A673 (cell line): ENCODE measurements around the gene C11orf87. TPM values are rescaled to one million over a fixed set of nuclear protein-coding genes. Genes with fewer than 3 reads are reported as not detected.

ENCODE experiments used
- BruUV-seq: library from RNA; stranded (reverse); fragments of 400-500 nt; replicated peaks from 2 replicates; lab custom pipeline; 2021; lab: Mats Ljungman, UMichigan
- CTCF ChIA-PET: fragments of 300-600 bp; sonication (Branson Sonifier 250); formaldehyde crosslinking; loops from one replicate; lab custom pipeline; 2022; ENCODE audit warnings: antibody characterized with exemption; lab: Charles Lee
- POLR2A ChIA-PET: fragments of 300-600 bp; sonication (Branson Sonifier 250); formaldehyde crosslinking; loops from one replicate; lab custom pipeline; 2022; ENCODE audit warnings: antibody characterized with exemption; ENCODE audit not compliant: low non-redundant PET; lab: Charles Lee
- DNase-seq: peaks from one replicate; pipeline ENCODE4 v3.0.0-alpha.2; 2015; ENCODE audit warnings: low spot score
- H3K27ac ChIP-seq: fragments of 200-600 bp; sonication (generic); 2 replicates; pipeline ENCODE4 v1.5.1; 2016; ENCODE audit warnings: mixed run types, low read depth, mild to moderate bottlenecking, mixed read lengths, antibody characterized with exemption, low read length; ENCODE audit not compliant: poor library complexity, severe bottlenecking
- H3K27me3 ChIP-seq: fragments of 200-600 bp; sonication (generic); replicated peaks from 2 replicates; pipeline ENCODE4 v1.6.1; 2017; ENCODE audit warnings: mixed run types, low read depth, mild to moderate bottlenecking, mixed read lengths, antibody characterized with exemption, low read length; ENCODE audit not compliant: insufficient read depth, poor library complexity
- H3K36me3 ChIP-seq: fragments of 200-600 bp; sonication (generic); 2 replicates; pipeline ENCODE4 v1.6.1; 2016; ENCODE audit warnings: mixed run types, mild to moderate bottlenecking, mixed read lengths, antibody characterized with exemption, low read length; ENCODE audit not compliant: insufficient read depth, poor library complexity, severe bottlenecking
- H3K4me1 ChIP-seq: fragments of 200-600 bp; sonication (generic); 2 replicates; pipeline ENCODE4 v1.6.1; 2017; ENCODE audit warnings: mixed run types, mild to moderate bottlenecking, mixed read lengths, antibody characterized with exemption, low read length; ENCODE audit not compliant: insufficient read depth, poor library complexity, severe bottlenecking
- H3K4me3 ChIP-seq: fragments of 200-600 bp; sonication (generic); 2 replicates; pipeline ENCODE4 v1.5.1; 2016; ENCODE audit warnings: low read depth, mixed run types, mild to moderate bottlenecking, mixed read lengths, low read length; ENCODE audit not compliant: poor library complexity, severe bottlenecking
- H3K9me3 ChIP-seq: fragments of 200-600 bp; sonication (generic); 2 replicates; pipeline ENCODE4 v1.6.1; 2016; ENCODE audit warnings: mixed run types, low read depth, mild to moderate bottlenecking, mixed read lengths, antibody characterized with exemption, low read length; ENCODE audit not compliant: poor library complexity, severe bottlenecking
- CTCF ChIP-seq: fragments of 300-800, 200-600 bp; sonication (generic); conservative IDR thresholded peaks from 2 replicates; pipeline ENCODE4 v1.5.1; 2017; ENCODE audit warnings: low read depth, mild to moderate bottlenecking, antibody characterized with exemption, low read length, moderate library complexity, mixed read lengths
- EZH2 ChIP-seq: fragments of 200-600 bp; sonication (generic); IDR thresholded peaks from 2 replicates; pipeline ENCODE4 v1.6.1; 2017; ENCODE audit warnings: borderline replicate concordance, low read depth, mild to moderate bottlenecking, mixed read lengths, antibody characterized with exemption, low read length; ENCODE audit not compliant: poor library complexity, severe bottlenecking
- intact Hi-C: fragments of 100-400 bp; cut with micrococcal nuclease; formaldehyde crosslinking; loops from one replicate; pipeline ENCODE4 v1.10.0; 2022; ENCODE audit not compliant: unreplicated experiment
- total RNA-seq: library from RNA; stranded (reverse); gene quantifications from 2 replicates; pipeline ENCODE4 v1.2.3, GENCODE V29; 2021

C11orf87 gene
- total RNA-seq, 1 experiment from 2014 or later: not detected

GRCh38 chr11:109425554-109425953 is 3.6 kb downstream of the C11orf87 start:
- POLR2A ChIA-PET: no interaction called here
- CTCF ChIA-PET: no interaction called here

GRCh38 chr11:109426442-109427240 is 4.7 kb downstream of the C11orf87 start:
- H3K4me3 ChIP-seq: no peak overlapping the region
- peak; percentile 30 for DNase-seq
- H3K9me3 ChIP-seq: no peaks in the 10 kb centered on the region
- TF ChIP-seq CTCF: peak; percentile 52
- TF ChIP-seq EZH2: no peak
- BruUV-seq: no TSS peak
- H3K4me1 ChIP-seq: peaks cover 4% of the 10 kb centered on the region
- CTCF ChIA-PET: no interaction called here
- POLR2A ChIA-PET: no interaction called here
- no peak overlapping the region for H3K27ac ChIP-seq
- H3K27me3 ChIP-seq: peaks cover 60% of the 10 kb centered on the region
- intact Hi-C loops: no loop called here
- H3K36me3 ChIP-seq: no peaks in the 10 kb centered on the region

More at GRCh38 chr11:109425554-109425953, 3.6 kb downstream of the C11orf87 start:
- Histone ChIP-seq H3K27ac (no peak overlapping the region), H3K4me3 (no peak overlapping the region), H3K4me1 (peaks cover 4% of the 10 kb centered on the region), H3K27me3 (peaks cover 61% of the 10 kb centered on the region), H3K36me3 (no peaks in the 10 kb centered on the region), H3K9me3 (no peaks in the 10 kb centered on the region)
- TF ChIP-seq CTCF (peak; percentile 27; the same call in 1 of the 2 replicates), EZH2 (no peak)
- no TSS peak for BruUV-seq
- no peak for DNase-seq
- intact Hi-C loops: no loop called here

- Histone ChIP-seq H3K9me3 (no peaks in the 10 kb centered on the region), H3K27ac (no peak overlapping the region), H3K27me3 (peaks cover 29% of the 10 kb centered on the region), H3K4me3 (no peak overlapping the region), H3K36me3 (no peaks in the 10 kb centered on the region), H3K4me1 (no peaks in the 10 kb centered on the region)
- intact Hi-C loops: no loop called here
- ChIA-PET POLR2A (no interaction called here), CTCF (no interaction called here)
- DNase-seq: no peak
- TF ChIP-seq EZH2: no peak
- no peak for TF ChIP-seq CTCF
- no TSS peak for BruUV-seq
Observed at GRCh38 chr11:109432105-109432504, 10.1 kb downstream of the C11orf87 start.
